ENCODE data around the gene SERPINA6.
"Not testable (repeated sequence)": the region's sequence is repeated elsewhere in the genome, so short reads cannot be mapped to it uniquely, and the experiment has no call there.

SERPINA6 gene

DNA sequence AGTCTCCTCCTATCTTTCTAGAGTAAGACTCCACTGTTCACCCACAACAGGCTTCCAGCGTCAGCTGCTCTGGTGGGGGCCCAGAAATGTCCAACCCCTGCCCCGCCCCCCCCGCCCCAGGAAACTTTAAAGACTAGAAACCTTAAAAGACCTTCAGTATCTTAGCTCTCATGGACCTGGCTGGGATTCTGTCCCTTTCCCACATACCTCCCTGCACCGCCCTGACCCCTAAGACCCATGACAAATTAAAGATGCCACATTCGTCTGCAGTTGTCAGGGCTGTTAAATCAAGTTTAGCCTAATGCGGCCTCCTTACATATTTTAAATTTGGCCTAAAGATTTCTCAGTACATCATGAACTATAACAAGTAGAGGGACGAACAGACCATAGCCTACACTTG is 20.0 kb downstream of the SERPINA6 start:
- no peak overlapping the region for H3K4me3 ChIP-seq (ENCODE audit: low read length)
- DNase-seq (ENCODE audit: low read depth, low spot score): no peak

DNA sequence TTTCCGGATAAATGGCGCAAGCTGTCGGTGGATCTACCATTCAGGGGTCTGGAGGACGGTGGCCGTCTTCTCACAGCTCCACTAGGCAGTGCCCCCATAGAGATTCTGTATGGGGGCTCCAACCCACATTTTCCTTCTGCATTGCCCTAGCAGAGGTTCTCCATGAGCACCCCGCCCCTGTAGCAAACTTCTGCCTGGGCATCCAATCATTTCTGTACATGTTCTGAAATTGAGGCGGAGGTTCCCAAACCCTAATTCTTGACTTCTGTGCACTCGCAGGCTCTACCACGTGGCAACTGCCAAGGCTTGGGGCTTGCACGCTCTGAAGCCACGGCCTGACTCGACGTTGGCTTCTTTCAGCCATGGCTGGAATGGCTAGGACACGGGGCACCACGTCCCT is 25.0 kb downstream of the SERPINA6 start:
- no peak for DNase-seq (ENCODE audit: low read depth, low spot score)
- H3K4me3 ChIP-seq (ENCODE audit: low read length): no peak overlapping the region

DNA sequence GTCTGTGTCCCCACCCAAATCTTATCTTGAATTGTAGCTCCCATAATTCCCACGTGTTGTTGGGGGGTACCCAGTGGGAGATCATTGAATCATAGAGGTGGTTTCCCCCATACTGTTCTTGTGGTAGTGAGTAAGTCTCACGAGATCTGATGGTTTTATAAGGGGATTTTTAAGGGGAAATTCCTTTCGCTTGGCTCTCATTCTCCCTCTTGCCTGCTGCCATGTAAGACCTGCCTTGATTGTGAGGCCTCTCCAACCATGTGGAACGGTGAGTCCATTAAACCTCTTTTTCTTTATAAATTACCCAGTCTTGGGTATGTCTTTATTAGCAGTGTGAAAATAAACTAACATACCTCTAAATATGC is 27.0 kb downstream of the SERPINA6 start:
- DNase-seq (ENCODE audit: low read depth, low spot score); H3K4me3 ChIP-seq (ENCODE audit: low read length): not testable (repeated sequence)

DNA sequence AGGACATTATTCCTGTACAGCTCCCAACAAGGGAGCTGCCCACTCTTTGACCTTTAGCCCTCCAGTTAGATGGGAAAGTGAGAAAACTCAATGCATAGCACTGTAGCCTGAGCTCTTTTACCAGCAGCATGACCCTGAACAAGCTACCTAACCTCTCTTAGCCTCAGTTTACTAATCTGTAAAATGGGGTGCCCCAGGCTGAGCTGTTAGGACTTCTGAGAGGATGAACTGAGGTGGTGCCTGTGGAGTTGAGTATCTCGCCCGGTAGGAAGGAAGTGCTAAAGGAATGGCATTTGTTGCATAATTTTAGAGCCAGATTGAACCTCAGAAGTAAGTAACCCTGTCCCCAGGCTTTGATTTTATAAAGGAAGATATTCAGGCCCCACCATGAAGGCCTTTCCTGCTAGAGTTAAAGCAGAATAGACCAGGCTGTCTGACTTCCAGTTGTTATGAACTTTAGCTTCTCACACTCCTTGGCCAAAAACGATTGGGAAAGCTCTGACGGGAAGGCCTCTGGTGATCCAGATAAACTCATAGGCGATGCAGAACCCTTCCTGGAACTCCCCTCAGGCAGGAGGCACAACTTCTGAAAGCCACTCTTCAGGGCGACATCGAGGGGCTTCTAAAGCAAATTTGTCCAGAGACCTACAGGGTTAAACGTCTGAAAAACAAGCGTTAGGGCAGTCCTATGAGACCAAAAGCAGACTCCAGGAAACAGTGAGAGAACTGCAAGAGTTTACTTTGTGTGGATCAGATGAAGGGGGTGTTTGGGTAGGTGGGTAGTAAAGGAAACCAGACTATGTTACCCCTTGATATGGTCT is 27.6 kb downstream of the SERPINA6 start:
- no peak for DNase-seq (ENCODE audit: low read depth, low spot score)
- H3K4me3 ChIP-seq (ENCODE audit: low read length): no peak overlapping the region

DNA sequence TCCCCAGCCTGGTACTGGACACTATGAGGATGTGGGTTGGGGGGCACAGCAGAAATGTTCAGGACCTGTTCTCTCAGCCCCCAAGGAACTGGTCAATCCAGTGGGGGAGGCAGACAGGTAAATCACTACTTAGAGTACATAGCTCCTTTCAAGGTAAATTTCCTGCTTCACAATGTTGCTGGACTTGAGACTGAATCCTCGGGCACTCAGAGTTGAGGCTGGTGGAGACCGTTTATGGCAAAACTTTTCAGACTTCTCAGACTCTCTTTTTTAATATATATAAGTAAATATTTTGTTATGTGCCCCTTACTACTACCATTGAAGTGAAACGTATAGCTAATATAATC is 29.6 kb downstream of the SERPINA6 start:
- DNase-seq (ENCODE audit: low read depth, low spot score): no peak
- no peak overlapping the region for H3K4me3 ChIP-seq (ENCODE audit: low read length)

DNA sequence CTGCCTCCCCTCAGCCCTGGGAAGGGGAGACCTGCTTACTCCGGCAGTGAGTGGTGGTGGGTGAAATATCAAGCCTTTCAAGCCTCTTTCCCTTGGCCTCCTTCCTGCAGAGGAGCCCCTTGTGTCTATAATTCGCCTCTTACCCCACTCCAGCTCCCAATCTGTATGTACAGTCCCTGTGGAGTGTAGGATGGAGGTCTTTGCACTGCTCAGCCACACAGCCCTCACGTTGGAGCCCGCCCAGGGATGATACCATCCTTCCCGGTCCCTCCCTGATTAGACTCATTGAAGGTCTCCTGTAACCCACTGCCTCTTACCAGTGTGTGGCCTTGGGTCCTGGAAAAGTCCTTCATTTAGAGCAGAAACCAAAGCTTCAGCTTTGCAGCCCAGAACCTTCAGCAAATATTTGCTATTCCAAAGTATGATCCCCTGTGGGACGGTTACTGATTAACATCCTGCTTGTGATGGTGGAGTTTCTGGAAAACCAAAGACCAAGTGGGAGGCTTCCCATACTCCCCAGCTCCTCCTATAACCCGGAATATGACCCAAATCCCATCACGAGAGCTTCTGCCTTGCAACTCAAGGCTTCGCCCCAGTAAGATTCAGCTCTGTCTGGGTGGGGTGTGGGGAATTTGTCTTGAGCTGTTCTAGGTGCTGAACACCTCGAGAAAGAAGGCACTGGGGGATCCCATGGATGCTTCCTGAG is 30.1 kb downstream of the SERPINA6 start, which contains the start of gene SERPINA10:
SERPINA10 (minus strand) TSS at position 397 of the 706 bp plus-strand sequence. CDS start 2,675 bp downstream, outside the sequence.
- DNase-seq (ENCODE audit: low read depth, low spot score): no peak
- no peak within 1 kb of the TSS for H3K4me3 ChIP-seq (ENCODE audit: low read length)

DNA sequence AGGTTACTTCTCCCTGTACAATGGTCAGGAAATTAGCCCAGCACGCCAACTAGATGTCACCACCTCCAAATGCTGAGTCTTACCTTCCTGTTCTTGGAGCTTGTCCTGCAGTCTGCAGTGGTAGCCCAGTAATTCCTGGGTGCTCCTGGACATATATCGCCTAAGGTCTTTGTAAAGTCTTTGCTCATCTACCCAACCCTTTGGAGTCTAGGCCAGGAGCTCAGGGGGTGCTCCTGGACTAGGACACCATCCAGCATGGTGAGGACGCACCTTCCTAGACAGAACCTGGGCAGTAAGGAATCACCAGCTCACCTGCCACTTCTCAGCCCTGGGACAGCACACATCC is 30.6 kb downstream of the SERPINA6 start:
- no peak for DNase-seq (ENCODE audit: low read depth, low spot score)
- no peak overlapping the region for H3K4me3 ChIP-seq (ENCODE audit: low read length)

DNA sequence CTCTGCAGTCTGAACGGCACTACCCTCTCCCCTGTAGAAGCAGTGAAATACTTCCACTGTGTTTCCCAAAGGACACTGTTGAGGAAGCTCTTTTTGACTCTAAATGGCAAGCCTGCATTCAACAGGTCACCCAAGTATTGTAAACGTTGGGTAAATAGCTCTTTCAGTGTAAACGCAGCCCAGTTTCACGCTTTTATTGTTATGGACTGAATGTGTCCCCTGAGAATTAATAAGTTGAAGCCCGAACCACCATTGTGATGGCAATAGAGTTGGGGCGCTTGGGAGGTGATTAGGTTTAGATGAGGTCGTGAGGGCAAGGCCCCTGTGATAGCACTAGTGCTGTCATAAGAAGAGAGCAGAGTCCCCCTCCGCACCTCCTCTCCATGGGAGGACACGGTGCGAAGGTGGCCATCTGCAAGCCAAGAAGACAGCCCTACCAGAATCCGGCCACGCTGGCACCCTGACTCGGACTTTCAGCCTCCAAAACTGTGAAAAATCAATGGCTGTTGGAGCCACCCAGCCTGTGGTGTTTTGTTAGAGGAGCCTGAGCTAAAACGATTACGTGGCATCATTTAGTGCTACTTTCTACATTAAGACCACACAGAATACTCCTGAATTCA is 31.1 kb downstream of the SERPINA6 start:
- no peak overlapping the region for H3K4me3 ChIP-seq (ENCODE audit: low read length)
- no peak for DNase-seq (ENCODE audit: low read depth, low spot score)

DNA sequence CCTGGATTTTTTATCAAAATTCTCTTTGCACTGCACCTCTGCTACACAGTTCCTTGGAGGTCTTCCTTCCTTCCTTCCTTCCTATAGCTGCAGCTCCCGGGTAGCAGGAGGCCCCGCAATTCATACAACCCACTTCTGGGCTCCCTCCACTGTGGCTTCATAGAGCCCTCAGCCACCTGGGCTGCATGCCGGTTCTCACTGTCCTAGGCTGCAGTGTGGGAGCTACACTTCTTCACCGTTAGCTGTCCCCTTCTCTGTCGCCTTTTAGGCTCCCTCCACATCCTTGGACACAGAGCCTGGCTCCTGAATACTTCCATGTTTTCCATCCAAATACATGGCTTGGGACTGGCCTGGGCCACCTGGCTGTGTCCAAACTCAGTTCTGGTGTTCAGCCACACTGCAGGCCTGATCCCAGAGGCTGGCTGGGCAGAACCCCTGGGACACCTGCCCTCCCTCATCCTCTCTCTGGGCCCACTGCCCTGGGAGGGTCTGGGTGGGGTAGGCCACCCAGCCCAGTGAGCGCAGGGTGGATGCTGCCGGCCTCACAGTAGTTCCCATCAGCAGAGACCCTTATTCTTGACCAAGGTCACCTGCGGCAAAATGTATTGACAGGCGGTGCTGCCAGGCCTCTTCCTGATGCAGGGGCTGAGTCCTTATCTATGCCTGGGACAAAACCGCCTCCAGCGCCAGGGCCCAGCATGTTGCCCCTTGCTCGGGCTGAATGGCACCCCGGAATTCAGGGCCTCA is 31.8 kb downstream of the SERPINA6 start:
- DNase-seq (ENCODE audit: low read depth, low spot score): no peak
- no peak overlapping the region for H3K4me3 ChIP-seq (ENCODE audit: low read length)

DNA sequence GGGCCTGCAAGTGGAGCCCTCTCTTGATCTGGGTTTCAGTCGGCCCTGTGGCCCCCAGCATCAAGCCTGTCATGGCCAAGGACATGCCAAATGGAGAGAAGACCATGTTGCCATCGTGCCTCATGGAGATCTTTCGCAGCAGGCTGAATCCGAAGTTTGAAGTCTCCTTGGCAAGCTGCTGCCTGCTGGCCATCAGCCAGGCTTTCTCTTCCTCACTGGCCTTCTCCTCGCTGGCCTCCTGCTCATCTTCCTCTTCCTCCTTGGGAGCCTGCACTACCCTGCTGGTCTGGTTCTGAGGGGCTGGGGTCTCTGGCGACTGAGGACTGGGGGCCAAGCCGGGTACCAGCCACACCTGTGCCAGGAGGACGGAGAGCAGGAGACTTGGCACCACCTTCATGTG is 32.9 kb downstream of the SERPINA6 start:
- H3K4me3 ChIP-seq (ENCODE audit: low read length): no peak overlapping the region
- no peak for DNase-seq (ENCODE audit: low read depth, low spot score)

DNA sequence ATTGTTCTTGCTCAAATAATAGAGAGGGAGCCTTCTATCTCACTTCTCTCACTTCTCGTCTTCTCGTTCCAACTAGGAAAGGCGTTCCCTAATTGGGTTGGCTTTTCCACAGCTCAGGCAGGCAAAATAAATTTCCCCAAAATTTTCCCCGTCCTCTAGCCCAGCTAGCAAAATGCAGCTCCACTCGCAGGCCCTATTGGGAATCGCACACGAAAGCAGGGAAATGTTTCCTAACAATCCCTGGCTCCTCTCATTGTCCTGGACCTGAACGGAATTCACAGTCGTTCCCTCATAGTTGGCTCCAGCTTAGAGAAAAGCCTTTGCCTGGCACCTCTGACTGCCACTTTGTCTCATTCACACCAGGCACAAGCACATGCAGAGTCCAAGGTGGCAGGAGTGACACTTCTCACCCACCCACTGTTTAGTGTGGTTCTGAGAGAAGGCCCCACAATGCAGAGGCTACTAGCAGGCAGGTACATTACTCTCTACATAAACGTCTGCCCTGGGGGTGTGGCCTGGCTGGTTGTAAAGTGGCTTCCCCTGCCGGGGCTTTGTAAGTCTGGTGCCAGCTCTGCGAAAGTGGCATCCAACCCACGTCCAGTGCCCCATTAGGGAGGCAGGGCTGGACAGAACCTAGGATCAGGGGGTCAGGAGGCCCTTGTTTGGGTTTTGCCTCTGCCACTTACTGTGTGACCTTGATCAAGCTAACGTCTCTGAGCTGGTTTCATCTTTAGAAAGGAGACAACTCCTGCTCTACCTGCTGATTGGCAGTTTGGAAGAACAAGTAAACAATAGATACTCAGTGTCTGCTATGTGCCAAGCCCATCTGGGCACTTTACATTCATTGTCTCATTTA is 34.3 kb downstream of the SERPINA6 start:
- DNase-seq (ENCODE audit: low read depth, low spot score): no peak
- H3K4me3 ChIP-seq (ENCODE audit: low read length): no peak overlapping the region

DNA sequence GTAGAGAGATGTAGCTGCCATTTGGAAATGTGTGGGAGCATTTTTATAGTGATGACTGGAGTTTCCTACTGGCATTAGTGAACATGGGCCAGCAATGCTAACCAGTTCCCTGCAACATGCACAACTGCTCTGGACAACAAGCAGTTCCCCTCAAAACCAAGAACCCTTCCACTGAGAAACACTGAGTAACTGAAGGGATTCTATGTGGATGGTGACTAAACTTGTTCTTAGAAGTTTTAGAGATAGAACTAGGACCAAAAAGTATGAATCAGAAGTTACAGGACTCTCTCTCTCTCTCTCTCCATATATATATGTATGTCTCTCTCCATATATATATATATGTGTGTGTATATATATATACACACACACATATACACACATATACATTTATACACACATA is 38.0 kb downstream of the SERPINA6 start:
- no peak for DNase-seq (ENCODE audit: low read depth, low spot score)
- no peak overlapping the region for H3K4me3 ChIP-seq (ENCODE audit: low read length)

DNA sequence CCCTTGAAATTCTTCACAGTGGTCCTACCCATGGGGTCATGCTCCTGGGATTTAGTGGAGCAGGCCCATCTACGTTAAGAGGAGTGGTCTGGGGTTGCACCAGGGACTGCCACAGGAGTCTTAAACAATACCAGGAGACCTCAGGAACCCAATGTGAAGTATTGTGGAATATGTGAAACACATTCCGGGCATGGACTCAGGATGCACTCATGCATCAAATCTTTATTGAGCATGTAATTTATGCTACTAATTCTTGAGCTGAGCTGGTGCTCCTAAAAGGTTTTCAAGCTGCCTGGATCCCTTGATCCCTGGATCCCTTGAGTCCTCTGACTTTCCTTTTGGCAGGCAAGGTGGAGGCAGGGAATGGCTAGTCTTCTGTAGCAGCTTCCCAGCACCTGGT is 38.9 kb downstream of the SERPINA6 start:
- H3K4me3 ChIP-seq (ENCODE audit: low read length): no peak overlapping the region
- DNase-seq (ENCODE audit: low read depth, low spot score): no peak

DNA sequence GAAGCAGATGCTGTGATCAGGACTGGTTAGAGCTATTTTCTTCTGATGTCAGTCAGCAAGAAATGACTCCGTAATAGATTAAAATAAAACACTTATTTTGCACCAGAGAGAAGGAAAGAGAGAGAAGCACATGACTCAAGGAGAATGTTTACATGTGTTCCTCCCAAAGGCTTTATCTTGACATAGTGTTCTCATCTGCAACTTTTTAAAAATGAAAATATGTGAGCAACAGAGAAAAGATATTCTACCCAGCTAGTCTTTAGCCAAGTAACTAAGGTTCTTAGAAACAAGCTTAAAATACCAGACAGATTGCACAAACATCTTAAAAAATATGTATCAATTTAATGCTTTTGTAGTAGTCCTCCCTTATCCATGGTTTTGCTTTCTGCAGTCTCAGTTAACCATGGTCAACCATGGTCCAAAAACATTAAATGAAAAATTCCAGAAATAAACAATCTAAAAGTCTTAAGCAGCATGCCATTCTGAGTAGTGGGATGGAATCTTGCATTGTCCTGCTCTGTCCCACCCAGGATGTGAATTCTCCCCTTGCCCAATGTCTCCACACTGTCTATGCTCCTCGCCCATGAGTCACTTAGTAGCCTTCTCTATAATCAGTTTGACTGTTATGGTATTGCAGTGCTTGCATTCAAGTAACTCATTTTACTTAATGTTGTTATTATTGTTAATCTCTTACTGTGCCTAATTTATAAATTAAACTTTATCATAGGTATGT is 40.0 kb downstream of the SERPINA6 start:
- no peak for DNase-seq (ENCODE audit: low read depth, low spot score)
- no peak overlapping the region for H3K4me3 ChIP-seq (ENCODE audit: low read length)

DNA sequence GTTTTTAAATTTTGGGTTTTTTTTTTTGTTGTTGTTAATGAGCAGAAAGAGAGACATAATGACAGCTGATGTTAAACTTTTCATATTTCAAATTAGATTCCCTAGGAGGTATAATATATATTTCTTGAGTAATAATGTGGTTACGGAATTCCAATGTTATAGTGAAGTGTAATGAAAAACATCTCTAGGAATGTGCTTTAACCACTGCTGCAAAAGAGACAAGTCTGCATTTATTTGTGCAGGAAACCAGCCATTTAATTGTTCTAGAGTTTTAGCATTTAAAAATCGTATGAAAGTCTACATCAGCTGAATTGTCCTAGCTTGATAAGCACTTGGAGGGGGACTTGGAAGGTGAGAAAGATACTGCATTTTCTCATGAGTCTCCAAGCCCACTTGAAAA is 44.4 kb downstream of the SERPINA6 start:
- no peak for DNase-seq (ENCODE audit: low read depth, low spot score)
- no peak overlapping the region for H3K4me3 ChIP-seq (ENCODE audit: low read length)

DNA sequence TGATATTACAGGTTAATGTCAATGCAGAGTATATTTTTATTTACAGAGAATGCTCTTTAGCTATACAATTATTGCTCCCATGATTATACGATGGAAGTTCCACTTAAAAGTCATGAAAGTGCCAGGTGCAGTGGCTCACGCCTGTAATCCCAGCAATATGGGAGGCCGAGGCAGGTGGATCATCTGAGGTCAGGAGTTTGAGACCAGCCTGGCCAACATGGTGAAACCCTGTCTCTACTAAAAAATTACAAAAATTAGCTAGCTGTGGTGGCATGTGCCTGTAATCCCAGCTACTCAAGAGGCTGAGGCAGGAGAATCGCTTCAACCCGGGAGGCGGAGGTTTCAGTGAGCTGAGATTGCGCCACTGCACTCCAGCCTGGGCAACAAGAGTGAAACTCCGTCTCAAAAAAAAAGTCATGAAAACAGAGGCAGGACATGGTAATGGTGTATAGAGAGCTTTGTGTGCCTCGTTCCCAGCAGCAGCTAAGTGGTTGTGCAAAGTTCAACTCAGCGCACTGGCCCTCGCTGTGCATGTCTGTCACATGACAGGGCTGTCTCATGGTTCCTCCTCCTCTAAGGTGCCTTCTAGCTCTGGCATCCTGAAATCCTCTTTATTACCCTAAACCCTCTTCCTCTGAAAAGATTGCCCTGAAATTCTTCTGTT is 46.1 kb downstream of the SERPINA6 start:
- not testable (repeated sequence) for DNase-seq (ENCODE audit: low read depth, low spot score); H3K4me3 ChIP-seq (ENCODE audit: low read length)

DNA sequence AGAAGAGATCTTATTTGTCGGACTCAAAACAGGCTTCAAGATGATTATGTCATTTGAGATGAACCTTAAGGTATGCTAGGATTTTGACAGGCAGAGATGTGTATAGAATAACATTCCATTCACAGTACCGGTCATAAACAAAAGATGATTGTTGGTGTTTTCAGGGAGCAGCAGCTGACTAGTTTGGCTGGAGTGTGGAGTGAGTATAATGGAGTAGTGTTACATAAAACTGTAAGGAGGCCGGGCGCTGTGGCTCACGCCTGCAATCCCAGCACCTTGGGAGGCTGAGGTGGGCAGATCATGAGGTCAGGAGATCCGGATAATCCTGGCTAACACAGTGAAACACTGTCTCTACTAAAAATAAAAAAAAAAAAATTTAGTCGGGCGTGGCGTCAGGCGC is 54.0 kb downstream of the SERPINA6 start:
- H3K4me3 ChIP-seq (ENCODE audit: low read length): no peak overlapping the region
- no peak for DNase-seq (ENCODE audit: low read depth, low spot score)

DNA sequence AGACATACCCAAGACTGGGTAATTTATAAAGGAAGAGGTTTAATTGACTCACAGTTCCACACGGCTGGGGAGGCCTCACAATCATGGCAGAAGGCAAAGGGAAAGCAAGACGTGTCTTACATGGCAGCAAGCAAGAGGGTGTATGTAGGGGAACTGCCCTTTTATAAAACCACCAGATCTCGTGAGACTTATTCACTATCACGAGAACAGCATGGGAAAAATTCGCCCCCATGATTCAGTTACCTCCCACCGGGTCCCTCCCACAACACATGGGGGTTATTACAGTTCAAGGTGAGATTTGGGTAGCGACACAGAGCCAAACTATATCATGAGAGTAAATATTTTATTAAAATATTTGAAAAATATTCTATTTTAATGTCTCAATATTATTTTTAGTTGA is 54.6 kb downstream of the SERPINA6 start:
- not testable (repeated sequence) for DNase-seq (ENCODE audit: low read depth, low spot score); H3K4me3 ChIP-seq (ENCODE audit: low read length)
